GM12892 (cell line): Measurements from ENCODE around the gene FXYD3.

Experiments
- POLR2A ChIP-seq: IDR thresholded peaks from 2 replicates; pipeline ENCODE4 v1.6.1; 2011; ENCODE audit warnings: low read depth, low read length, control low read depth
- POLR2AphosphoS5 ChIP-seq: IDR thresholded peaks from 2 replicates; pipeline ENCODE4 v1.6.1; 2011; ENCODE audit warnings: low read depth, low read length, control low read depth

DNA sequence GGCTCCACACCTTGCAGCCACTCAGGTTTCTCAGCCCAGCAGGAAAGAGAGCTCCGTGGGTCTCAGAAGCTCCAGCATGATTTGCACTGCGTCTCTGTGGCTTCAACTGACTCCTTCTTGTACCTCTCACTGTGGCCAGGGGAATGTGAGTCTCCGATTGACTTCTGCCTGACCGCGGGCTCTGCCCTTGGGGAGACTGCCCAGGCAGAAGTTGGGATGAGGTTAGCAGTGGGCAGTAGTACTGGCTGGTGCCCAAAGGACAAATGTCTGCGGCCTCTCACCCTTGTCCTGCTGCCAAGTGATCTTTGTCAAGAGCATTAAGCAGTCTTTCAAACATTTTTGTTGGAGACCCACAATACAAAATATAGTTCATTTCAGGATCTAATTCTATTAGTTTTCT, 34.4 kb upstream of the FXYD3 start:
- TF ChIP-seq POLR2A: no peak
- no peak for TF ChIP-seq POLR2AphosphoS5
